ENCODE measurements around the gene BIRC3. TPM values are rescaled to one million over a fixed set of nuclear protein-coding genes. Genes with fewer than 3 reads are reported as not detected.
"Not testable (repeated sequence)": the region's sequence is repeated elsewhere in the genome, so short reads cannot be mapped to it uniquely, and the experiment has no call there.

The BIRC3 gene
- total and polyA plus RNA-seq, 7 donors: 9.1 to 92.6 (median 18.4) TPM

- 85 to 97% methylated on average over 1 of the region's 1 CpG for whole genome bisulfite sequencing, 2 donors
- H3K27me3 ChIP-seq: no peaks in the 10 kb centered on the region
- no peak overlapping the region for H3K27ac ChIP-seq
- no peaks in the 10 kb centered on the region for H3K9me3 ChIP-seq
- TF ChIP-seq EP300 (IDR thresholded peaks at IDR 0.05) (no peak), POLR2AphosphoS5 (IDR thresholded peaks at IDR 0.05) (no peak), POLR2A (IDR thresholded peaks at IDR 0.05) (no peak)
- TF ChIP-seq, protein P1, sequence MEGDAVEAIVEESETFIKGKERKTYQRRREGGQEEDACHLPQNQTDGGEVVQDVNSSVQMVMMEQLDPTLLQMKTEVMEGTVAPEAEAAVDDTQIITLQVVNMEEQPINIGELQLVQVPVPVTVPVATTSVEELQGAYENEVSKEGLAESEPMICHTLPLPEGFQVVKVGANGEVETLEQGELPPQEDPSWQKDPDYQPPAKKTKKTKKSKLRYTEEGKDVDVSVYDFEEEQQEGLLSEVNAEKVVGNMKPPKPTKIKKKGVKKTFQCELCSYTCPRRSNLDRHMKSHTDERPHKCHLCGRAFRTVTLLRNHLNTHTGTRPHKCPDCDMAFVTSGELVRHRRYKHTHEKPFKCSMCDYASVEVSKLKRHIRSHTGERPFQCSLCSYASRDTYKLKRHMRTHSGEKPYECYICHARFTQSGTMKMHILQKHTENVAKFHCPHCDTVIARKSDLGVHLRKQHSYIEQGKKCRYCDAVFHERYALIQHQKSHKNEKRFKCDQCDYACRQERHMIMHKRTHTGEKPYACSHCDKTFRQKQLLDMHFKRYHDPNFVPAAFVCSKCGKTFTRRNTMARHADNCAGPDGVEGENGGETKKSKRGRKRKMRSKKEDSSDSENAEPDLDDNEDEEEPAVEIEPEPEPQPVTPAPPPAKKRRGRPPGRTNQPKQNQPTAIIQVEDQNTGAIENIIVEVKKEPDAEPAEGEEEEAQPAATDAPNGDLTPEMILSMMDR (IDR thresholded peaks at IDR 0.05): no peak
- intact Hi-C loops (cut with DNase I): no loop called here
- H3K4me3 ChIP-seq: no peak overlapping the region
- H3K4me1 ChIP-seq: peaks cover 0 to 12% (median 4%) of the 10 kb centered on the region in 4 donors
- H3K36me3 ChIP-seq: peaks cover 10 to 77% (median 42%) of the 10 kb centered on the region in 4 donors
- DNase-seq: no peak
Observed at GRCh38 chr11:102364991-102365390, 47.7 kb downstream of the BIRC3 start.

DNA sequence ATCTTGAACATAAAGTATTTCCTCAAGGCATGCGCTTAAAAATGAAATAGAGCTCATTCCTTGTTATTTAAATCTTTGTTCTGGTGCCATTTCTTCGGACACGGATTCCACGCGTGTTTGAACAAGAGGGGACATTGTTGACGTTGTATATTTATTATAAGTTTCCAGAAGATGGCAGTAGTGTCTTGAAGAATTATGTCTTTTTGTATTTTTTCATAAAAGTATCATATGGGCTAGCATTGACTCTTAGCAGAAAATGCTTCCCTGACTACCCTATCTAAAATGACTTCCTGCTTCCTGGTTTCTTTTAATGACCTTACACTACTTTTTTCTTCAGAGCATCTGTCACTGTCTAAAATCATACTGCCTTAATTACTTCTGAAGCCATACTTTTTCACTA lies 50.1 kb downstream of the BIRC3 start:
- no peak for DNase-seq
- peaks cover 0 to 12% (median 4%) of the 10 kb centered on the region in 4 donors for H3K4me1 ChIP-seq
- H3K27me3 ChIP-seq: no peaks in the 10 kb centered on the region
- intact Hi-C loops (cut with DNase I): no loop called here
- H3K4me3 ChIP-seq: no peak overlapping the region
- H3K9me3 ChIP-seq: no peaks in the 10 kb centered on the region
- no peak overlapping the region for H3K27ac ChIP-seq
- peaks cover 6 to 60% (median 30%) of the 10 kb centered on the region in 4 donors for H3K36me3 ChIP-seq
- WGBS, 2 donors: 25 to 52% methylated on average over 6 of the region's 6 CpGs
- TF ChIP-seq, protein P1 (IDR thresholded peaks at IDR 0.05): no peak
- no peak for TF ChIP-seq POLR2AphosphoS5 (IDR thresholded peaks at IDR 0.05)
- TF ChIP-seq EP300 (IDR thresholded peaks at IDR 0.05): no peak
- TF ChIP-seq POLR2A (IDR thresholded peaks at IDR 0.05): no peak

- H3K9me3 ChIP-seq: no peaks in the 10 kb centered on the region
- H3K36me3 ChIP-seq: peaks cover 6 to 51% (median 22%) of the 10 kb centered on the region in 4 donors
- 88 to 95% methylated on average over 3 of the region's 3 CpGs for WGBS, 2 donors
Observed at GRCh38 chr11:102368472-102368871, 51.2 kb downstream of the BIRC3 start.

DNA sequence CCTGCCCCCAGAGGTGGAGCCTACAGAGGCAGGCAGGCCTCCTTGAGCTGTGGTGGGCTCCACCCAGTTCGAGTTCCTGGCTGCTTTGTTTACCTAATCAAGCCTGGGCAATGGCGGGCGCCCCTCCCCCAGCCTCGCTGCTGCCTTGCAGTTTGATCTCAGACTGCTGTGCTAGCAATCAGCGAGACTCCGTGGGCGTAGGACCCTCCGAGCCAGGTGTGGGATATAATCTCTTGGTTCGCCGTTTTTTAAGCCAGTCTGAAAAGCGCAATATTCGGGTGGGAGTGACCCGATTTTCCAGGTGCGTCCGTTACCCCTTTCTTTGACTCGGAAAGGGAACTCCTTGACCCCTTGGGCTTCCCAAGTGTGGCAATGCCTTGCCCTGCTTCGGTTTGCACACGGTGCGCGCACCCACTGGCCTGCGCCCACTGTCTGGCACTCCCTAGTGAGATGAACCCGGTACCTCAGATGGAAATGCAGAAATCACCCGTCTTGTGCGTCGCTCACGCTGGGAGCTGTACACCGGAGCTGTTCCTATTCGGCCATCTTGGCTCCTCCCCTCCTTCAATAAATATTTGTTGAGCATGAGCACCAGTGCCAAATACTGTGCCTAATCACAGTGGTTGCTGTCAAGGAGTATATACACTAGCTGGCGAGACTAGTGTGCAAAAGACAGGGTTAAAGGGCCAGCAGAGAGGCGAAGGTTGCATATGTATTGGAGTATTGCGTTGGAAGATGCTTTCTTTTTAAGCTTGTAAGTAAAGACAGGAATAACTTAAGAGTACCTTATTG lies 57.5 kb downstream of the BIRC3 start:
- H3K27me3 ChIP-seq; H3K9me3 ChIP-seq; H3K4me3 ChIP-seq; intact Hi-C loops (cut with DNase I); H3K27ac ChIP-seq; DNase-seq: not testable (repeated sequence)
- Histone ChIP-seq H3K36me3 (peaks cover 0 to 45% (median 18%) of the 10 kb centered on the region in 4 donors), H3K4me1 (peaks cover 0 to 13% (median 7%) of the 10 kb centered on the region in 4 donors)
- WGBS, 2 donors: 82 to 85% methylated on average over 31 of the region's 31 CpGs

More at GRCh38 chr11:102368472-102368871, 51.2 kb downstream of the BIRC3 start:
- Histone ChIP-seq H3K27ac (no peak overlapping the region), H3K4me3 (no peak overlapping the region), H3K27me3 (no peaks in the 10 kb centered on the region), H3K4me1 (peaks cover 0 to 12% (median 4%) of the 10 kb centered on the region in 4 donors)
- DNase-seq: no peak
- intact Hi-C loops (cut with DNase I): no loop called here
- TF ChIP-seq POLR2A (IDR thresholded peaks at IDR 0.05): no peak
- no peak for TF ChIP-seq POLR2AphosphoS5 (IDR thresholded peaks at IDR 0.05)
- no peak for TF ChIP-seq EP300 (IDR thresholded peaks at IDR 0.05)

DNA sequence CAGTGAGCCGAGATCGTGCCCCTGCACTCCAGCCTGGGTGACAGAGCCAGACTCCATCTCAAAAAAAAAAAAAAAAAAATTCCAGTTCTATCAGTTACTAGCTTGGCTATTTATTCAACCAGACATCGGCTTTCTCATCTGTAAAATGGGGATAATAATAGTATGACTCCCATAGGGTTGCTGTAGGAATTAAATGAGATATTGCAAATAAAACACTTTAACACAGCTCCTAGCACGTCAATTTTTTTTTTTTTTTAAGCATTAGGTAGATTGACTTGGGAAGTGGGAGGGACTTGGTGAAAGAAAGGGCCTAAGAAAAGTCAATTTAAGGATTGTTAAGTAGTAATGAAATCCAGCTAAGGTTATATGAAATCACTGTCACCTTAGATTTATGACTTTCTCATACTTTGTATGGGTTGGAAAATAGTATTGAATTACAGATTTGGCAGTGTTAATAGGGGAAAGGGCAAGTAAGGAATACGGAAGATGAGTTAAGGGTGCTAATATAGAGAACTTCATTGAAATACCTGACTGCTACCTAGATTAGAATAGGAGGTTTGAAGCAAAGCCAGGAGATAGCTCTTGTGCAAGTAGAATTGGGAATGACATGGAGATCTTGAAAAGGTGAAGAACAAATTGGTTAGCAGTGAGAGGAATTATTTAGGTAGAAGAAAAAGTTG lies 58.6 kb downstream of the BIRC3 start:
- H3K27ac ChIP-seq: no peak overlapping the region
- no peak for TF ChIP-seq EP300 (IDR thresholded peaks at IDR 0.05)
- TF ChIP-seq, protein P1 (IDR thresholded peaks at IDR 0.05): no peak
- no peak for TF ChIP-seq POLR2A (IDR thresholded peaks at IDR 0.05)
- TF ChIP-seq POLR2AphosphoS5 (IDR thresholded peaks at IDR 0.05): no peak
- DNase-seq: no peak
- intact Hi-C loops (cut with DNase I): no loop called here
- no peaks in the 10 kb centered on the region for H3K9me3 ChIP-seq
- H3K4me1 ChIP-seq: peaks cover 0 to 13% (median 7%) of the 10 kb centered on the region in 4 donors
- WGBS, 2 donors: 87 to 94% methylated on average over 5 of the region's 5 CpGs
- H3K4me3 ChIP-seq: no peak overlapping the region
- H3K36me3 ChIP-seq: peaks cover 0 to 55% (median 22%) of the 10 kb centered on the region in 4 donors
- H3K27me3 ChIP-seq: no peaks in the 10 kb centered on the region

Data from sigmoid colon (tissue), 7 donors.